H9 (cell line): ENCODE measurements around the gene IRX4. TPM values are rescaled to one million over a fixed set of nuclear protein-coding genes. Genes with fewer than 3 reads are reported as not detected.
A peak's percentile ranks its signal among the peaks of the same experiment; 100 is the strongest.

Experiments used
- DNase-seq: peaks from one replicate; pipeline ENCODE4 v3.0.0-alpha.2; 2017
- H2AFZ ChIP-seq: one replicate; pipeline ENCODE4 v1.6.1; 2013; ENCODE audit warnings: mild to moderate bottlenecking, low read length, control low read depth, moderate library complexity
- H2AK5ac ChIP-seq: 2 replicates; pipeline ENCODE4 v1.6.1; 2013; ENCODE audit warnings: low read length, control low read depth, mixed read lengths; ENCODE audit not compliant: insufficient read length
- H2BK120ac ChIP-seq: one replicate; pipeline ENCODE4 v1.6.1; 2013; ENCODE audit warnings: low read depth, mild to moderate bottlenecking, low read length, control low read depth, inconsistent platforms; ENCODE audit not compliant: poor library complexity, severe bottlenecking
- H2BK12ac ChIP-seq: 2 replicates; pipeline ENCODE4 v1.6.1; 2013; ENCODE audit warnings: low read length, control low read depth, mixed read lengths, low read depth; ENCODE audit not compliant: insufficient read length
- H2BK15ac ChIP-seq: 2 replicates; pipeline ENCODE4 v1.6.1; 2013; ENCODE audit warnings: low read depth, low read length, control low read depth
- H2BK20ac ChIP-seq: one replicate; pipeline ENCODE4 v1.6.1; 2013; ENCODE audit warnings: low read depth, mild to moderate bottlenecking, low read length, control low read depth, inconsistent platforms; ENCODE audit not compliant: poor library complexity, severe bottlenecking
- H2BK5ac ChIP-seq: 2 replicates; pipeline ENCODE4 v1.6.1; 2013; ENCODE audit warnings: low read length, control low read depth, mixed read lengths; ENCODE audit not compliant: insufficient read length
- H3K14ac ChIP-seq: 2 replicates; pipeline ENCODE4 v1.6.1; 2013; ENCODE audit warnings: low read length, control low read depth; ENCODE audit not compliant: insufficient read depth
- H3K18ac ChIP-seq: 2 replicates; pipeline ENCODE4 v1.6.1; 2013; ENCODE audit warnings: low read depth, mild to moderate bottlenecking, mixed read lengths, low read length, control low read depth; ENCODE audit not compliant: insufficient read length
- H3K23ac ChIP-seq: 2 replicates; pipeline ENCODE4 v1.6.1; 2013; ENCODE audit warnings: low read length, control low read depth, mixed read lengths, low read depth; ENCODE audit not compliant: insufficient read length
- H3K23me2 ChIP-seq: 2 replicates; pipeline ENCODE4 v1.6.1; 2013; ENCODE audit warnings: low read depth, mild to moderate bottlenecking, mixed read lengths, low read length, control low read depth; ENCODE audit not compliant: insufficient read length, poor library complexity, severe bottlenecking
- H3K27ac ChIP-seq: 2 replicates; pipeline ENCODE4 v1.5.1; 2013; ENCODE audit warnings: low read length, control low read depth, mixed read lengths, low read depth; ENCODE audit not compliant: insufficient read length
- H3K27me3 ChIP-seq: 2 replicates; pipeline ENCODE4 v1.6.1; 2013; ENCODE audit warnings: low read length, control low read depth, inconsistent platforms; ENCODE audit not compliant: insufficient read depth
- H3K4ac ChIP-seq: 2 replicates; pipeline ENCODE4 v1.6.1; 2013; ENCODE audit warnings: low read depth, mild to moderate bottlenecking, control low read depth, inconsistent platforms, low read length, moderate library complexity
- H3K4me1 ChIP-seq: 2 replicates; pipeline ENCODE4 v1.6.1; 2013; ENCODE audit warnings: low read length, control low read depth, inconsistent platforms; ENCODE audit not compliant: insufficient read depth
- H3K4me2 ChIP-seq: 2 replicates; pipeline ENCODE4 v1.6.1; 2013; ENCODE audit warnings: low read length, control low read depth, mixed read lengths; ENCODE audit not compliant: insufficient read length, insufficient read depth
- H3K56ac ChIP-seq: 2 replicates; pipeline ENCODE4 v1.6.1; 2013; ENCODE audit warnings: low read depth, mild to moderate bottlenecking, mixed read lengths, low read length, control low read depth; ENCODE audit not compliant: insufficient read length
- H3K79me1 ChIP-seq: 2 replicates; pipeline ENCODE4 v1.6.1; 2013; ENCODE audit warnings: low read depth, mild to moderate bottlenecking, moderate library complexity, low read length, control low read depth, inconsistent platforms; ENCODE audit not compliant: insufficient read depth, poor library complexity, severe bottlenecking
- H3K79me2 ChIP-seq: 2 replicates; pipeline ENCODE4 v1.6.1; 2013; ENCODE audit warnings: low read length, control low read depth, inconsistent platforms; ENCODE audit not compliant: insufficient read depth
- H3K9ac ChIP-seq: 2 replicates; pipeline ENCODE4 v1.6.1; 2013; ENCODE audit warnings: low read length, control low read depth, mixed read lengths; ENCODE audit not compliant: insufficient read length; ENCODE audit errors: extremely low read depth
- H3K9me3 ChIP-seq: one replicate; pipeline ENCODE4 v1.6.1; 2013; ENCODE audit warnings: low read depth, low read length, inconsistent platforms; ENCODE audit not compliant: control insufficient read depth
- H3T11ph ChIP-seq: one replicate; pipeline ENCODE4 v1.6.1; 2013; ENCODE audit warnings: mild to moderate bottlenecking, low read length, control low read depth, inconsistent platforms
- H4K20me1 ChIP-seq: one replicate; pipeline ENCODE4 v1.6.1; 2013; ENCODE audit not compliant: control insufficient read depth, insufficient read length, insufficient read depth
- H4K5ac ChIP-seq: 2 replicates; pipeline ENCODE4 v1.6.1; 2013; ENCODE audit warnings: low read depth, mild to moderate bottlenecking, mixed read lengths, low read length, control low read depth; ENCODE audit not compliant: insufficient read length
- H4K8ac ChIP-seq: replicated peaks from 2 replicates; pipeline ENCODE4 v1.6.1; 2013; ENCODE audit warnings: low read length, control low read depth, mixed read lengths, low read depth; ENCODE audit not compliant: insufficient read length
- H4K91ac ChIP-seq: 2 replicates; pipeline ENCODE4 v1.6.1; 2013; ENCODE audit warnings: low read depth, mild to moderate bottlenecking, moderate library complexity, mixed read lengths, low read length, control low read depth; ENCODE audit not compliant: insufficient read length
- H3K27ac Mint-ChIP-seq, 3 experiments: 2 replicates in 2 of 3; 3 replicates in 1 of 3; pipeline ENCODE4 v1.8.0; 2020 to 2021; ENCODE audit warnings: mixed read lengths in 3 of 3, mild to moderate bottlenecking in 1 of 3, moderate library complexity in 1 of 3
- H3K27me3 Mint-ChIP-seq: 2 replicates; pipeline ENCODE4 v1.8.0; 2021; ENCODE audit warnings: low read depth, mild to moderate bottlenecking, moderate library complexity, mixed read lengths
- H3K36me3 Mint-ChIP-seq, 3 experiments: 2 replicates in 2 of 3; 3 replicates in 1 of 3; pipeline ENCODE4 v1.8.0; 2020 to 2021; ENCODE audit warnings: low read depth in 3 of 3, mixed read lengths in 3 of 3; ENCODE audit not compliant: insufficient read depth in 1 of 3
- H3K4me1 Mint-ChIP-seq, 2 experiments: 2 replicates each; pipeline ENCODE4 v1.8.0; 2020; ENCODE audit warnings: mixed read lengths in 2 of 2
- H3K4me3 Mint-ChIP-seq, 2 experiments: 2 replicates in 1 of 2; 3 replicates in 1 of 2; pipeline ENCODE4 v1.8.0; 2020 to 2021; ENCODE audit warnings: mild to moderate bottlenecking in 2 of 2, mixed read lengths in 2 of 2, moderate library complexity in 1 of 2
- H3K9me3 Mint-ChIP-seq, 2 experiments: 2 replicates in 1 of 2; 3 replicates in 1 of 2; pipeline ENCODE4 v1.8.0; 2020; ENCODE audit warnings: mild to moderate bottlenecking in 2 of 2, mixed read lengths in 2 of 2, moderate library complexity in 1 of 2
- WGBS: extraction: QIAGEN DNeasy Blood & Tissue Kit; methylation state at CpG from one replicate; pipeline ENCODE4 v1.1.7; 2013; ENCODE audit warnings: missing lambda C conversion rate, low lambda C conversion rate, mixed read lengths; ENCODE audit not compliant: insufficient read length; ENCODE audit errors: extremely low coverage; 5-methylcytosine and 5-hydroxymethylcytosine counted together
- total RNA-seq: library from RNA; stranded (reverse); gene quantifications from 2 replicates; pipeline ENCODE4 v1.2.1, GENCODE V29; 2021
- TF ChIP-seq, protein P1 (sequence below): fragments of 200-600 bp; sonication (generic); conservative IDR thresholded peaks from 3 replicates; pipeline ENCODE4 v1.8.0; 2021; ENCODE audit warnings: antibody characterized with exemption, mild to moderate bottlenecking

IRX4 gene
- total RNA-seq, 1 experiment from 2014 or later: 3.2 TPM

DNA sequence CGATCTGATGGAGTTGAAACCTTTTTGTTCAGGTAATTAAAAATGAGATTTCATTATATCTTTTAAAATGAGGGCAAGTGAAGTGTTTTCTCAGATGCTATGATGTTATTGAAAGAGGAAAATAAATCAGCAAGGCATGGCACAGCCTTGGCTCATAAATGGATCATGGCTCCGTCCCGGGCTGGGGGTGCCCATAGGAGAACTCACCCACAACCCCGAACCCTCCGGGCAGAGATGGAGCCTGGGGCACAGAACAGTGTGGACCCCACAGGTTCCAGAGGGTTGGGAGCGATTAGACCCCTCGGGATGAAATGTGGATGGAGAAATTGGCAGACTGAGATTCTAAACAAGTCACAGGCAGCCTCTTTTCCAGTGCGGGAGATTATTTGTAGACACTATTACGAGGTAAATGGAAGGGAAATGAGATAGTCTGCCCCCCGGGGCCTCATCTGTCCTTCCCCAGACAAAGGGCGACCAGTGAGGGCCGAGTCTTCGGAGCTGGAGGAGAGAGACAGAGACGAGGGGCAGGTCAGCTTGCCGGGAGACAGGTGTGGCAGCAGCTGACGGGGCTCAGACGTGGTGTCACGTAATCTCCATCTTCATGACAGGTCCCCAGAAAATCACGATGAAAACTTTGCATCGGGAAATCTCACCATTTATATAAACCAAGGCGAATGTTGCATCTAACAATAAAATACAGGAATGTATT lies 47.9 kb downstream of the IRX4 start:
- peaks cover 22% of the 10 kb centered on the region for H3K27me3 Mint-ChIP-seq
- no peak overlapping the region for H4K91ac ChIP-seq

More for the DNA sequence above, 47.9 kb downstream of the IRX4 start:
- Histone ChIP-seq H2BK120ac (no peak overlapping the region), H3K18ac (no peak overlapping the region), H3K4me1 (no peaks in the 10 kb centered on the region), H3K14ac (no peak overlapping the region; the same call in 1 of the 2 replicates), H2AFZ (no peak overlapping the region), H3K4me2 (no peak overlapping the region), H2BK12ac (no peak overlapping the region), H2BK20ac (no peak overlapping the region), H3K9me3 (no peaks in the 10 kb centered on the region), H3K23ac (no peak overlapping the region), H3T11ph (no peak overlapping the region), H4K20me1 (no peaks in the 10 kb centered on the region), H3K79me1 (no peaks in the 10 kb centered on the region), H3K9ac (no peak overlapping the region), H3K79me2 (no peaks in the 10 kb centered on the region), H4K8ac (no peak overlapping the region), H3K27me3 (no peaks in the 10 kb centered on the region), H3K27ac (no peak overlapping the region), H2BK15ac (no peak overlapping the region), H2AK5ac (no peak overlapping the region), H3K56ac (no peak overlapping the region), H3K4ac (no peak overlapping the region), H4K5ac (no peak overlapping the region), H2BK5ac (no peak overlapping the region), H3K23me2 (no peaks in the 10 kb centered on the region)
- H3K27ac Mint-ChIP-seq: peak overlapping the region in 1 of 3 experiments; percentile 55; a peak in 1 of 7 replicates
- no peak overlapping the region for H3K4me3 Mint-ChIP-seq
- DNase-seq: no peak
- H3K9me3 Mint-ChIP-seq: no peaks in the 10 kb centered on the region; a peak in 1 of 5 replicates
- TF ChIP-seq, protein P1, sequence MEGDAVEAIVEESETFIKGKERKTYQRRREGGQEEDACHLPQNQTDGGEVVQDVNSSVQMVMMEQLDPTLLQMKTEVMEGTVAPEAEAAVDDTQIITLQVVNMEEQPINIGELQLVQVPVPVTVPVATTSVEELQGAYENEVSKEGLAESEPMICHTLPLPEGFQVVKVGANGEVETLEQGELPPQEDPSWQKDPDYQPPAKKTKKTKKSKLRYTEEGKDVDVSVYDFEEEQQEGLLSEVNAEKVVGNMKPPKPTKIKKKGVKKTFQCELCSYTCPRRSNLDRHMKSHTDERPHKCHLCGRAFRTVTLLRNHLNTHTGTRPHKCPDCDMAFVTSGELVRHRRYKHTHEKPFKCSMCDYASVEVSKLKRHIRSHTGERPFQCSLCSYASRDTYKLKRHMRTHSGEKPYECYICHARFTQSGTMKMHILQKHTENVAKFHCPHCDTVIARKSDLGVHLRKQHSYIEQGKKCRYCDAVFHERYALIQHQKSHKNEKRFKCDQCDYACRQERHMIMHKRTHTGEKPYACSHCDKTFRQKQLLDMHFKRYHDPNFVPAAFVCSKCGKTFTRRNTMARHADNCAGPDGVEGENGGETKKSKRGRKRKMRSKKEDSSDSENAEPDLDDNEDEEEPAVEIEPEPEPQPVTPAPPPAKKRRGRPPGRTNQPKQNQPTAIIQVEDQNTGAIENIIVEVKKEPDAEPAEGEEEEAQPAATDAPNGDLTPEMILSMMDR: no peak
- H3K4me1 Mint-ChIP-seq: peaks cover 27 to 52% of the 10 kb centered on the region in 2 experiments
- H3K36me3 Mint-ChIP-seq: peaks cover 0 to 2% (median 0%) of the 10 kb centered on the region in 3 experiments; a peak in 1 of 7 replicates
- WGBS: no CpG with 5 or more reads among the region's 21 CpGs
